IPS-18c (cell line): ENCODE data around the gene COG1.
A peak's percentile ranks its signal among the peaks of the same experiment; 100 is the strongest.
"Not testable (repeated sequence)": the region's sequence is repeated elsewhere in the genome, so short reads cannot be mapped to it uniquely, and the experiment has no call there.

Source experiments
- H3K4me3 ChIP-seq: 2 replicates; pipeline ENCODE4 v1.7.0; 2013; ENCODE audit warnings: low read depth, mild to moderate bottlenecking, low read length, moderate library complexity; ENCODE audit not compliant: insufficient read depth
- H3K9me3 ChIP-seq: one replicate; pipeline ENCODE4 v1.6.1; 2013; ENCODE audit warnings: mild to moderate bottlenecking, low read length, moderate library complexity; ENCODE audit not compliant: control insufficient read depth, insufficient read depth

COG1 gene, protein sequence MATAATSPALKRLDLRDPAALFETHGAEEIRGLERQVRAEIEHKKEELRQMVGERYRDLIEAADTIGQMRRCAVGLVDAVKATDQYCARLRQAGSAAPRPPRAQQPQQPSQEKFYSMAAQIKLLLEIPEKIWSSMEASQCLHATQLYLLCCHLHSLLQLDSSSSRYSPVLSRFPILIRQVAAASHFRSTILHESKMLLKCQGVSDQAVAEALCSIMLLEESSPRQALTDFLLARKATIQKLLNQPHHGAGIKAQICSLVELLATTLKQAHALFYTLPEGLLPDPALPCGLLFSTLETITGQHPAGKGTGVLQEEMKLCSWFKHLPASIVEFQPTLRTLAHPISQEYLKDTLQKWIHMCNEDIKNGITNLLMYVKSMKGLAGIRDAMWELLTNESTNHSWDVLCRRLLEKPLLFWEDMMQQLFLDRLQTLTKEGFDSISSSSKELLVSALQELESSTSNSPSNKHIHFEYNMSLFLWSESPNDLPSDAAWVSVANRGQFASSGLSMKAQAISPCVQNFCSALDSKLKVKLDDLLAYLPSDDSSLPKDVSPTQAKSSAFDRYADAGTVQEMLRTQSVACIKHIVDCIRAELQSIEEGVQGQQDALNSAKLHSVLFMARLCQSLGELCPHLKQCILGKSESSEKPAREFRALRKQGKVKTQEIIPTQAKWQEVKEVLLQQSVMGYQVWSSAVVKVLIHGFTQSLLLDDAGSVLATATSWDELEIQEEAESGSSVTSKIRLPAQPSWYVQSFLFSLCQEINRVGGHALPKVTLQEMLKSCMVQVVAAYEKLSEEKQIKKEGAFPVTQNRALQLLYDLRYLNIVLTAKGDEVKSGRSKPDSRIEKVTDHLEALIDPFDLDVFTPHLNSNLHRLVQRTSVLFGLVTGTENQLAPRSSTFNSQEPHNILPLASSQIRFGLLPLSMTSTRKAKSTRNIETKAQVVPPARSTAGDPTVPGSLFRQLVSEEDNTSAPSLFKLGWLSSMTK

GRCh38 chr17:73192894-73193701 is at the start of gene COG1:
COG1 (plus strand) TSS chr17:73193055; CDS start chr17:73193070, 15 bp downstream.
- H3K9me3 ChIP-seq: no peaks in the 10 kb centered on the region
- peak within 1 kb of the TSS; percentile 72 for H3K4me3 ChIP-seq

DNA sequence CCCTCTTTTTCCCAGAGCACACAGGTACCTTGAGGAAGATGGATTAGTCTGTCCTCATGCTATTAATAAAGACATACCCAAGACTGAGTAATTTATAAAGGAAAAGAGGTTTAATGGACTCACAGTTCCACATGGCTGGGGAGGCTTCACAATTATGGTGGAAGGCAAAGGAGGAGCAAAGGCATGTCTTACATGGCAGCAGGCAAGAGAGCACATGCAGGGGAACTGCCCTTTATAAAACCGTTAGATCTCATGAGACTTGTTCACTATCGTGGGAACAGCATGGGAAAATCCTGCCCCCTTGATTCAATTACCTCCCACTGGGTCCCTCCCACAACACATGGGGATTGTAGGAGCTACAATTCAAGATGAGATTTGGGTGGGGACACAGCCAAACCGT is 48.6 kb upstream of the COG1 start:
- H3K4me3 ChIP-seq, H3K9me3 ChIP-seq: not testable (repeated sequence)

- H3K9me3 ChIP-seq: no peaks in the 10 kb centered on the region
- H3K4me3 ChIP-seq: no peak overlapping the region
These were observed 47.2 kb upstream of the COG1 start for GRCh38 chr17:73145641-73146040.

GRCh38 chr17:73147791-73148190 is 45.1 kb upstream of the COG1 start:
- not testable (repeated sequence) for H3K9me3 ChIP-seq, H3K4me3 ChIP-seq

- no peak overlapping the region for H3K4me3 ChIP-seq
- H3K9me3 ChIP-seq: no peaks in the 10 kb centered on the region
These were observed 44.1 kb upstream of the COG1 start for GRCh38 chr17:73148540-73149334.

DNA sequence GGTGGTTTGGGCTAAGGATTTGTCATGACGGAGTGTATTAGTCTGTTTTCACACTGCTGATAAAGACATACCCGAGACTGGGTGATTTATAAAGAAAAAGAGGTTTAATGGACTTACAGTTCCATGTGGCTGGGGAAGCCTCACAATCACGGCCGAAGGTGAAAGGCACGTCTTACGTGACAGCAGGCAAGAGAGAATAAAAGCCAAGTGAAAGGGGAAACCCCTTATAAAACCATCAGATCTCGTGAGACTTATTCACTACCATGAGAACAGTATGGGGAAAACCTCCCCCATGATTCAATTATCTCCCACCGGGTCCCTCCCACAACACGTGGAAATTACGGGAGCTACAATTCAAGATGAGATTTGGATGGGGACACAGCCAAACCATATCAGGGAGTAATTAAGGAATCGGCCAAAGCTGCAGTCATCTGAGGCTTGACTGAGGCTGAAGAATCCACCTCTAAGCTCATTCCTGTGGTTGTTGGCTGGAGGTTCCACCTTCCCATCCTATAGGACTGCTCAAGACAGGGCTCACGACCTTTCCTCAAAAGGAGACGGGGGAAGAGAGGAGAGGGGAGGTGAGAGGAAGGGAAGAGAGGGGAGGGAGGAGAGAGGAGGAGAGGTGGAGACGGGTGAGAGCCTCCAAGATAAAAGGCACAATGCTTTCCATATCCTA is 42.1 kb upstream of the COG1 start:
- not testable (repeated sequence) for H3K4me3 ChIP-seq, H3K9me3 ChIP-seq

DNA sequence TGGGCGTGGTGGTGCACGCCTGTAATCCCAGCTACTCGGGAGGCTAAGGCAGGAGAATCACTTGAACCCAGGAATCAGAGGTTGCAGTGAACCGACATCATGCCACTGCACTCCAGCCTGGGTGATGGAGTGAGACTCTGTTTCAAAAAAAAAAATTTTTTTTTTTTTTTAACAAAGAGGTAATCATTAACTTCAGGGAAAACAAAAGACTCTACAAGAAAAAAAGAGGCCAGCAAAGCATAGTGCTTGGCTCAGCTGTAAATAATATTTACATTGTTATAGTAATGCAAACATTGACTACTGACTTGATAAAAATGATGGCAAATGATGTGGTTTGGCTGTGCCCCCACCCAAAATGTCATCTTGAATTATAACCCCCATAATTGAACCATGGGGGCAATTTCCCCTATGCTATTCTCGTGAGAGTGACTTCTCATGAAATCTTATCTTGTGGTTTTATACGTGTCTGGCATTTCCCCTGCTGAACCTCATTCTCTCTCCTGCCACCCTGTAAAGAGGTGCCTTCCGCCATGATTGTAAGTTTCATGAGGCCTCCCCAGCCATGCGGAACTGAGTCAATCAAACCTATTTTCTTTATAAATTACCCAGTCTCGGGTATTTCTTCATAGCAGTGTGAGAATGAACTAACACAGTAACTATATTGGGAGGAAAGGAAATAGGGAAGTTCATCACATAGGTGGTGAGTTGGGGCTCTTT is 40.8 kb upstream of the COG1 start:
- Histone ChIP-seq H3K4me3 (no peak overlapping the region), H3K9me3 (no peaks in the 10 kb centered on the region)

DNA sequence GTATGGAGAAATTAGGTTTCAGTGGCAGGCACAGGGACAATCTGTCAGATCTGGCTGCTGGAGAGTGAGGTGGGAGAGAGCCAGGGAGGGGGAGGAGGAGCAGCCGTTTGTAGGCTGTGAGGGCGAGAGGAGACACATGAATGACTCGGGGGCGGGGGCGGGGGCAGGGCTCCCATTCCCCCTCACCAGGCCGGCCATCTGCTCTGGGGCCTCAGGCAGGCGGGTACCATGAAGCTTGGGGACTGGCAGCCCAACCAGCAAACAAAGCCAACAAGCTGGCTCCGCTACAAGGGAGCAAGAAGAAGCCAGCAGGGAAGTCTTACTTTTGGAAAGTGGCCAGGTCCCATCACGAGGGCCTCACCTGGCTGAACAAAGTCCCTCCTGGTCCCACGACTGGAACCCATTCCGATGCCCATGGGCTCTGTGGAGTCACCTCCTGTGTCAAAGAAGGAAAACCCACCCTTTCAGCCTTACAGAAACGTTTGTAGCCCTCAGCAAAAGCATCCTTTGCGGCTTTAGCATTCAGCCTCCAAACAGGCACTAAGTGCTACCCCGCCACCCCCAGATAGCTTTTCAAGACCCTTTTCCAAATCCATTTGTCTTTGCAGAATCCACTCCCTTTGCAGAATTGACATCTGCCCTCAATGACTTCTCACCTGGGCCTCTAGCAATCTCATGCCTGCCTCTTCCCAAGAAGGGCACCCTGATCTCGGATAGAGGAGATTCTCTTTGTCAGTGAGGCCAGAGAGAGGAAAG is 37.3 kb upstream of the COG1 start:
- H3K4me3 ChIP-seq: no peak overlapping the region
- no peaks in the 10 kb centered on the region for H3K9me3 ChIP-seq

- Histone ChIP-seq H3K4me3 (no peak overlapping the region), H3K9me3 (no peaks in the 10 kb centered on the region)
These were observed 36.6 kb upstream of the COG1 start for GRCh38 chr17:73156166-73156840.

- Histone ChIP-seq H3K4me3 (no peak overlapping the region), H3K9me3 (no peaks in the 10 kb centered on the region)
These were observed 35.9 kb upstream of the COG1 start for GRCh38 chr17:73156887-73157520.

DNA sequence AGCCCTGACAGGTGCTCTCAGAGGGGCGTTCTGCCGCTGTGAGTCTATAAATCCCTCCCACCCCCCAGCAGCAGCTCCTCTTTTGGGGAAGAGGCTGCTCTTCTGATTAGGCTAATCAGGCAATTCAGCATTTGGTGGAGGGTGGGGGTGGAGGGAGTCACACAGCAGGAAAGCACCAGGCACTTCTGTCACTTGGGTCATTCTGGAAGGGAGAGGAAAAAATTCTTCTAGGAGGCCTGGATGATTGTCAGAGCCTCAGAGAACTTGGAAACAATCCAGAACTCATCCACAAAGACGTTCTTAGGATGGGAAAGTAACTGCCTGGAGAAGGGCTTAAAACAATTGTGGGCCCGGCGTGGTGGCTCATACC is 35.3 kb upstream of the COG1 start:
- no peak overlapping the region for H3K4me3 ChIP-seq

GRCh38 chr17:73158133-73158532 is 34.7 kb upstream of the COG1 start:
- H3K4me3 ChIP-seq: no peak overlapping the region
- no peaks in the 10 kb centered on the region for H3K9me3 ChIP-seq

More for the DNA sequence above, 35.3 kb upstream of the COG1 start:
- no peaks in the 10 kb centered on the region for H3K9me3 ChIP-seq

DNA sequence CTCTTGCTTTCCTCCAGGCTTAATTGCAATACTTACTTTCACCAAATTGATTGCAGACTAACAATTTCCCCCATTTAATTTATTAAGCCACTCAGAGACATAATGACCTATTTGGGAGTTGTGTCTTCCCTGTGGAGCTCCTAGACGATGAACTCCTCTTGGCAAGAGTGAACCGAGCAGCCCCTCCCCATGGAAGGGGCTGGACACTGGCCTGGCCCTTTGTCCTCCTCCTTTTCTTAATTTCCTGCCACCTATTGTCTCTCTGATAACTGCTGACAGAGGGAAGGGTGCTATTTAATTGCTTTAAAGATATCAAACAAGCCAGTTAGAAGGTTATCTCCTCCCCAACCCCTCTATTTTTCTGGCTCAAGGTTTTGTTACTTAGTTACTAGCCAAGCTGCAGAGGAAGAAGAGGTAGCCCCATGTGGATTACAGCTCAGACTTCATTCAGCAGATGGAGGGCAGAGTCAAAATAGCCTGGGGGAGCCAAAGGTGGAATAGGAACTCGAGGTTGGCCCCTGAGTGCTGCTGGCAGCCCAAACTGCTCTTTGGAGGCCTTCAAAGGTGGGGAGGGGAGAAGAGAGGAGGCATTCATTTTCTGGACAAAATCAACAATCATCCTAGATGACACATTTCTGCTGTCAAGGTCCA is 31.8 kb upstream of the COG1 start:
- H3K9me3 ChIP-seq: no peaks in the 10 kb centered on the region
- H3K4me3 ChIP-seq: no peak overlapping the region

DNA sequence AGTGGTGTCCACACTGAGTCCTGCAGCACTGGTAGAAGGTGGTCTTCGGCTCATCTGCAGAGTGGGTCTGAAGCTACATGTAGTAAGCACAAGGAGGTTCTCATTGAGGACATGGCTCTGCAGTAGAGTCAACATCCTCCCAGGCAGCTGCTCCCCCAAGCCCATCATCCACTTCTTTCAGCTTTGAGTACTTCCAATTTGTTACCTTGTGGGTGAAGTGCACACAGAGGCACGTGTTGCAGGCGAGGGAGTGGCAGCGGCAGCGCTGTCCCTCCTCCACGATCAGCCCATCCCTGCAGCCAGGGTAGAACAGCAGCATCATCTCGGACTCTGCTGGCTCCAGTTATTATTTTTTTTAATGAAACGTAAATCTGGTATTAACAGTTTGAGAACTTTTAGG is 29.8 kb upstream of the COG1 start:
- H3K4me3 ChIP-seq: no peak overlapping the region
- H3K9me3 ChIP-seq: no peaks in the 10 kb centered on the region
